Hepatocyte (in vitro differentiated cells): ENCODE measurements around the gene SYTL5. TPM values are rescaled to one million over a fixed set of nuclear protein-coding genes. Genes with fewer than 3 reads are reported as not detected.

Source experiments
- DNase-seq: peaks from one replicate; pipeline ENCODE4 v3.0.0-alpha.2; 2016; ENCODE audit warnings: low spot score
- H2AFZ ChIP-seq: fragments of 200-600 bp; sonication (generic); 2 replicates; pipeline ENCODE4 v1.6.0; 2016; ENCODE audit warnings: antibody characterized with exemption, mild to moderate bottlenecking
- H3K27ac ChIP-seq: fragments of 200-600 bp; sonication (generic); 2 replicates; pipeline ENCODE4 v1.5.1; 2016; ENCODE audit warnings: mild to moderate bottlenecking
- H3K27me3 ChIP-seq: fragments of 200-600 bp; sonication (generic); 2 replicates; pipeline ENCODE4 v1.6.1; 2016
- H3K36me3 ChIP-seq: fragments of 200-600 bp; sonication (generic); replicated peaks from 2 replicates; pipeline ENCODE4 v1.5.1; 2016; ENCODE audit warnings: low read depth; ENCODE audit not compliant: insufficient read depth
- H3K4me1 ChIP-seq: fragments of 200-600 bp; sonication (generic); 2 replicates; pipeline ENCODE4 v1.5.1; 2016; ENCODE audit warnings: mild to moderate bottlenecking, moderate library complexity; ENCODE audit not compliant: insufficient read depth
- H3K4me2 ChIP-seq: fragments of 200-600 bp; sonication (generic); 2 replicates; pipeline ENCODE4 v1.6.0; 2016
- H3K4me3 ChIP-seq: fragments of 200-600 bp; sonication (generic); 2 replicates; pipeline ENCODE4 v1.5.1; 2016; ENCODE audit warnings: mild to moderate bottlenecking
- H3K79me2 ChIP-seq: fragments of 200-600 bp; sonication (generic); 2 replicates; pipeline ENCODE4 v1.6.0; 2017; ENCODE audit warnings: mild to moderate bottlenecking
- H3K9me2 ChIP-seq: fragments of 200-600 bp; sonication (generic); replicated peaks from 2 replicates; pipeline ENCODE4 v1.6.0; 2017; ENCODE audit warnings: mild to moderate bottlenecking; ENCODE audit not compliant: insufficient read depth
- H3K9me3 ChIP-seq: fragments of 200-600 bp; sonication (generic); 2 replicates; pipeline ENCODE4 v1.5.1; 2016; ENCODE audit warnings: low read depth, mild to moderate bottlenecking
- H4K20me1 ChIP-seq: fragments of 200-600 bp; sonication (generic); 2 replicates; pipeline ENCODE4 v1.6.0; 2016; ENCODE audit warnings: mild to moderate bottlenecking; ENCODE audit not compliant: insufficient read depth, poor library complexity, severe bottlenecking
- EZH2 ChIP-seq: fragments of 200-600 bp; sonication (generic); IDR thresholded peaks from 2 replicates; pipeline ENCODE4 v1.6.1; 2016; ENCODE audit warnings: antibody characterized with exemption, mild to moderate bottlenecking, borderline replicate concordance
- EZH2phosphoT487 ChIP-seq: fragments of 200-600 bp; sonication (generic); IDR thresholded peaks from one replicate; pipeline ENCODE4 v1.6.1; 2018; ENCODE audit warnings: antibody characterized with exemption, mild to moderate bottlenecking, low read depth, moderate library complexity; ENCODE audit not compliant: unreplicated experiment, severe bottlenecking
- WGBS: methylation state at CpG from one replicate; pipeline ENCODE4 v1.1.6; 2016; ENCODE audit warnings: low lambda C conversion rate; ENCODE audit errors: missing lambda C conversion rate; 5-methylcytosine and 5-hydroxymethylcytosine counted together
- polyA plus RNA-seq: library from polyadenylated mRNA; unstranded; fragments of >200 nt; fragmentation: Nextera tagmentation; extraction: Ambion mirVana; gene quantifications from 2 replicates; pipeline ENCODE4 v1.2.1, GENCODE V29; 2016
- total RNA-seq: library from RNA; depleted of rRNA; stranded (reverse); fragments of >200 nt; gene quantifications from 2 replicates; pipeline ENCODE4 v1.2.3, GENCODE V29; 2014
- TF ChIP-seq, protein P1 (sequence below): fragments of 200-600 bp; sonication (generic); IDR thresholded peaks from 2 replicates; pipeline ENCODE4 v1.5.1; 2016; ENCODE audit warnings: antibody characterized with exemption, mild to moderate bottlenecking; ENCODE audit not compliant: poor library complexity

The SYTL5 gene
- total and polyA plus RNA-seq, 2 experiments from 2014 or later = 1.2 to 8.0 TPM

DNA sequence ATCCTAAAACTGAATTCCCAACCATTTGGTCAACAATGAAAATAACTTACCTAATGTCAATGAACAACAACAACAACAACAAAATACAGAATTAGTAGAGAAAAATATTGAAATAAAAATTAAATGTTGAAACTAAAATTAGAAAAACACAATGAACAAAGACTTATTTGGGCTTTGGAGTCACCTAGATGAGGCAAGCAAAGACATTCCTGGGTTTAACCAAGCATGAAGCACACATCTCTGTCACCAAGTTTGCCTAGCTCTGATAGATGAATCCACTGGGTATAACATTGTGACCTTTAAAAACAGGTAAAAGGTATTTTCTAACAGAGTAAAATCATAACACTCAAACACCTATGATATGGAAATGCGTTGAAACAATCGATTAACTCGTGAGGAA lies 13.2 kb upstream of the SYTL5 start:
- H3K27ac ChIP-seq = no peak overlapping the region
- 85% methylated on average over 3 of the region's 3 CpGs for WGBS
- no peaks in the 10 kb centered on the region for H3K36me3 ChIP-seq
- H3K4me1 ChIP-seq = no peaks in the 10 kb centered on the region
- no peaks in the 10 kb centered on the region for H3K27me3 ChIP-seq
- H4K20me1 ChIP-seq = no peaks in the 10 kb centered on the region
- H3K4me2 ChIP-seq = no peak overlapping the region
- no peaks in the 10 kb centered on the region for H3K79me2 ChIP-seq
- no peak for TF ChIP-seq EZH2phosphoT487
- TF ChIP-seq, protein P1, sequence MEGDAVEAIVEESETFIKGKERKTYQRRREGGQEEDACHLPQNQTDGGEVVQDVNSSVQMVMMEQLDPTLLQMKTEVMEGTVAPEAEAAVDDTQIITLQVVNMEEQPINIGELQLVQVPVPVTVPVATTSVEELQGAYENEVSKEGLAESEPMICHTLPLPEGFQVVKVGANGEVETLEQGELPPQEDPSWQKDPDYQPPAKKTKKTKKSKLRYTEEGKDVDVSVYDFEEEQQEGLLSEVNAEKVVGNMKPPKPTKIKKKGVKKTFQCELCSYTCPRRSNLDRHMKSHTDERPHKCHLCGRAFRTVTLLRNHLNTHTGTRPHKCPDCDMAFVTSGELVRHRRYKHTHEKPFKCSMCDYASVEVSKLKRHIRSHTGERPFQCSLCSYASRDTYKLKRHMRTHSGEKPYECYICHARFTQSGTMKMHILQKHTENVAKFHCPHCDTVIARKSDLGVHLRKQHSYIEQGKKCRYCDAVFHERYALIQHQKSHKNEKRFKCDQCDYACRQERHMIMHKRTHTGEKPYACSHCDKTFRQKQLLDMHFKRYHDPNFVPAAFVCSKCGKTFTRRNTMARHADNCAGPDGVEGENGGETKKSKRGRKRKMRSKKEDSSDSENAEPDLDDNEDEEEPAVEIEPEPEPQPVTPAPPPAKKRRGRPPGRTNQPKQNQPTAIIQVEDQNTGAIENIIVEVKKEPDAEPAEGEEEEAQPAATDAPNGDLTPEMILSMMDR = no peak
- TF ChIP-seq EZH2 = no peak
- H3K9me3 ChIP-seq = no peaks in the 10 kb centered on the region
- no peak overlapping the region for H2AFZ ChIP-seq
- no peak for DNase-seq
- H3K9me2 ChIP-seq = no peaks in the 10 kb centered on the region
- no peak overlapping the region for H3K4me3 ChIP-seq

DNA sequence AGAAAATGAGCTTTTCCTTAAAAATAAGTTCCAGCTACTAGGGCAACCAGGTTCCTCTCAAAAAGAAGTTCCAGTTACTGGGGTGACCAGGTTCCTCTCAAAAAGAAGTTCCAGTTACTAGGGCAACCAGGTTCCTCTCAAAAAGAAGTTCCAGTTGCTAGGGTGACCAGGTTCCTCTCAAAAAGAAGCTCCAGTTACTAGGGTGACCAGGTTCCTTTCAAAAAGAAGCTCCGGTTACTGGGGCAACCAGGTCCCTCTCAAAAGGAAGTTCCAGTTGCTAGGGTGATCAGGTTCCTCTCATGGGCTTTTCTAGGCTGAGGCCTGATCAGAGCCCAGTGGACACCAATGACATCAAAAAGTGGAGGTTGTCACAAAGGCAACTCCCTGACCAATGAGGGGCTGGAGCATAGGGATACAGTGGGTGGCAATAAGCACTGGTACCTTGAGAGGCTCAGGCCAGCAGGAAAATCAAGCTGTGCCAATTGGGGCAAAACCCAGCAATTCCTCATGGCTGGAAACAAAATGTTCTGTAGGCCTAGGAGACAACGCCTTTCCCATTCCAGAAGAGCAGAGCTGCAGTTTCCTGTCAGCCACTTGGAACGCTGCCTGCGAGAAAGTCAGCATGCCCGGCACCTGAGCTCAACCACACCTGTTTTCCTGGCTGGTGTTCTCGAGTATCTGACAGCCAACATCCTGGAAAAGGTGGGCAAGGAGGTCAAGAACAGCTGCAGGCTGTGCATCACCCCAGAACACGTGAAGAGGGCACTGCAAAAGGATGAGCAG lies 12.3 kb upstream of the SYTL5 start:
- Histone ChIP-seq H3K27ac (no peak overlapping the region), H3K9me3 (no peaks in the 10 kb centered on the region), H4K20me1 (no peaks in the 10 kb centered on the region), H3K36me3 (no peaks in the 10 kb centered on the region), H3K4me1 (no peaks in the 10 kb centered on the region), H3K27me3 (no peaks in the 10 kb centered on the region), H2AFZ (no peak overlapping the region), H3K79me2 (no peaks in the 10 kb centered on the region), H3K4me3 (no peak overlapping the region), H3K4me2 (no peak overlapping the region), H3K9me2 (no peaks in the 10 kb centered on the region)
- WGBS = 72% methylated on average over 7 of the region's 7 CpGs
- no peak for TF ChIP-seq EZH2
- TF ChIP-seq, protein P1 = no peak
- no peak for TF ChIP-seq EZH2phosphoT487
- peak; percentile 30 for DNase-seq

DNA sequence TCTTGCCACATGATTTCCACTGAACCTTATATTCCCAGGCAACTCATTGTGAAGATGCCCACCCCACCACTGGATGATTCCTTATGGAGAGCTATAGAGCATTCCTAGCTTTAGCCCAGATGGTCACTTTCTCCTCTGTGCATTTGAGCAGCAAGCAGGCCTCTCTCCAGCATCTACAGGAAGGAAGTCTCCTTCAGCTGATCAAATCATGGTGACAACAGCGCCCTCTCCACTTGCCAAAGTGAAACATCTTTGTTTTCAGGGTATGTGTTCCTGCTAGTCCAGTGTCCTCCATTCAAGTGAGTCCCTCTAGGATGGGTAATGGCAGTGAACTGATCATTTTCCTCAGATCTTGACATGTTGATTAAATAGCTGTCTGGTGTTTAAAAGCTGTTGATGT lies 10.9 kb upstream of the SYTL5 start:
- Histone ChIP-seq H3K9me3 (no peaks in the 10 kb centered on the region), H3K4me1 (no peaks in the 10 kb centered on the region), H3K4me2 (no peak overlapping the region), H3K9me2 (no peaks in the 10 kb centered on the region), H4K20me1 (no peaks in the 10 kb centered on the region), H3K4me3 (no peak overlapping the region), H3K36me3 (no peaks in the 10 kb centered on the region), H3K27me3 (no peaks in the 10 kb centered on the region), H2AFZ (no peak overlapping the region), H3K79me2 (no peaks in the 10 kb centered on the region), H3K27ac (no peak overlapping the region)
- WGBS = 63% methylated on average over 1 of the region's 1 CpG
- TF ChIP-seq, protein P1 = no peak
- TF ChIP-seq EZH2 (no peak), EZH2phosphoT487 (no peak)
- DNase-seq = no peak
